Anterior cingulate cortex (tissue), 58 donors: Measurements from ENCODE around the gene OGDH.

Source experiments
- DNase-seq, 58 donors: peaks; one replicate each; lab custom pipeline; 2025; lab: John Stamatoyannopoulos, UW

OGDH gene

GRCh38 chr7:44616545-44616944 is 10.1 kb downstream of the OGDH start:
- no peak for DNase-seq

GRCh38 chr7:44617225-44617890 is 10.9 kb downstream of the OGDH start:
- no peak for DNase-seq

GRCh38 chr7:44618045-44618444 is 11.6 kb downstream of the OGDH start:
- DNase-seq: no peak

GRCh38 chr7:44618753-44619152 is 12.3 kb downstream of the OGDH start:
- DNase-seq: no peak

GRCh38 chr7:44621034-44621749 is 14.8 kb downstream of the OGDH start:
- no peak for DNase-seq

- no peak for DNase-seq
These were observed 15.3 kb downstream of the OGDH start for GRCh38 chr7:44621750-44622103.

GRCh38 chr7:44622342-44623151 is 16.1 kb downstream of the OGDH start:
- no peak for DNase-seq

GRCh38 chr7:44624318-44624717 is 17.9 kb downstream of the OGDH start:
- DNase-seq: no peak

- no peak for DNase-seq
These were observed 19.4 kb downstream of the OGDH start for GRCh38 chr7:44625526-44626471.

GRCh38 chr7:44626620-44627019 is 20.2 kb downstream of the OGDH start:
- no peak for DNase-seq

- peak in 1 of 58 donors; percentile 17 for DNase-seq
These were observed 23.5 kb downstream of the OGDH start for GRCh38 chr7:44629829-44630522.

GRCh38 chr7:44630792-44631457 is 24.5 kb downstream of the OGDH start:
- no peak for DNase-seq

GRCh38 chr7:44631458-44632115 is 25.2 kb downstream of the OGDH start:
- DNase-seq: peak in 1 of 58 donors; percentile 10

- no peak for DNase-seq
These were observed 25.8 kb downstream of the OGDH start for GRCh38 chr7:44632196-44632595.

GRCh38 chr7:44633254-44634186 is 27.1 kb downstream of the OGDH start:
- peak in 29 of 58 donors; percentile 11 to 62 (median 34) for DNase-seq

- no peak for DNase-seq
These were observed 27.9 kb downstream of the OGDH start for GRCh38 chr7:44634187-44634838.
